Chondrocyte (in vitro differentiated cells): ENCODE data around the gene TEDC2. TPM values are rescaled to one million over a fixed set of nuclear protein-coding genes. Genes with fewer than 3 reads are reported as not detected.

Experiments
- DNase-seq: peaks from one replicate; pipeline ENCODE4 v3.0.0; 2021; ENCODE audit warnings: mixed read lengths, low spot score
- H3K27ac Mint-ChIP-seq: one replicate; pipeline ENCODE4 v1.8.0; 2021; ENCODE audit warnings: mild to moderate bottlenecking, moderate library complexity, mixed read lengths; ENCODE audit not compliant: unreplicated experiment
- H3K27me3 Mint-ChIP-seq: 2 replicates; pipeline ENCODE4 v1.8.0; 2021; ENCODE audit warnings: low read depth, mixed read lengths
- H3K36me3 Mint-ChIP-seq: 2 replicates; pipeline ENCODE4 v1.8.0; 2021; ENCODE audit warnings: low read depth, mixed read lengths
- H3K4me1 Mint-ChIP-seq: 2 replicates; pipeline ENCODE4 v1.8.0; 2021; ENCODE audit warnings: low read depth, mild to moderate bottlenecking, mixed read lengths
- H3K4me3 Mint-ChIP-seq: one replicate; pipeline ENCODE4 v1.8.0; 2021; ENCODE audit warnings: mild to moderate bottlenecking, moderate library complexity, mixed read lengths; ENCODE audit not compliant: unreplicated experiment
- H3K9me3 Mint-ChIP-seq: 2 replicates; pipeline ENCODE4 v1.8.0; 2021; ENCODE audit warnings: low read depth, mixed read lengths
- total RNA-seq: library from RNA; stranded (reverse); gene quantifications from 3 replicates; pipeline ENCODE4 v1.2.1, GENCODE V29; 2021
- TF ChIP-seq, protein P1 (sequence below): fragments of 200-600 bp; sonication (generic); IDR thresholded peaks from 2 replicates; pipeline ENCODE4 v1.5.0; 2021; ENCODE audit warnings: antibody characterized with exemption, mild to moderate bottlenecking, moderate library complexity

Gene TEDC2
- total RNA-seq, 1 donor from 2014 or later = 3.9 TPM

DNA sequence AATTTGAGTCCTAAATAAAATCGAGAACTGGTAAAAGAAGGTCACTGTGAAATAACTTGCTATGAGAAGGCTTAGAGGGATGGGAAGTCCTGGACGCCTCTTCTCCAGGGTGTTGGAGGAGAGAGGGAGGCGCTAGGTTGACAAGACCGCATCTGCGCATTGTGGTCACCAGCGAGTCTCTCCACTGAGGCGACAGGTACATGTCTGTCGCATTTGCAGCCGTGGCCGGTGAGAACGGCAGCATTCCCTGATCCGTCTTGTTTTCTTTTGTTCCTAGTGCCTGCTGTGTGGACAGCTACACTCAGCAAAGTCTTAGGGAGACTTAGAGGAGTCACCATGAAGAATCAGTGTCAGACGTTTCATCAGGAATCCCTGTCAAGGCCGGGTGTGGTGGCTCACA is 45.8 kb downstream of the TEDC2 start:
- H3K36me3 Mint-ChIP-seq = no peaks in the 10 kb centered on the region
- no peak for DNase-seq

GRCh38 chr16:2507052-2507659 is 47.2 kb downstream of the TEDC2 start:
- no peak for DNase-seq
- Mint-ChIP-seq H3K9me3 (no peaks in the 10 kb centered on the region), H3K4me1 (peaks cover 6% of the 10 kb centered on the region), H3K36me3 (no peaks in the 10 kb centered on the region), H3K27ac (no peak overlapping the region), H3K4me3 (no peak overlapping the region), H3K27me3 (no peaks in the 10 kb centered on the region)
- TF ChIP-seq, protein P1, sequence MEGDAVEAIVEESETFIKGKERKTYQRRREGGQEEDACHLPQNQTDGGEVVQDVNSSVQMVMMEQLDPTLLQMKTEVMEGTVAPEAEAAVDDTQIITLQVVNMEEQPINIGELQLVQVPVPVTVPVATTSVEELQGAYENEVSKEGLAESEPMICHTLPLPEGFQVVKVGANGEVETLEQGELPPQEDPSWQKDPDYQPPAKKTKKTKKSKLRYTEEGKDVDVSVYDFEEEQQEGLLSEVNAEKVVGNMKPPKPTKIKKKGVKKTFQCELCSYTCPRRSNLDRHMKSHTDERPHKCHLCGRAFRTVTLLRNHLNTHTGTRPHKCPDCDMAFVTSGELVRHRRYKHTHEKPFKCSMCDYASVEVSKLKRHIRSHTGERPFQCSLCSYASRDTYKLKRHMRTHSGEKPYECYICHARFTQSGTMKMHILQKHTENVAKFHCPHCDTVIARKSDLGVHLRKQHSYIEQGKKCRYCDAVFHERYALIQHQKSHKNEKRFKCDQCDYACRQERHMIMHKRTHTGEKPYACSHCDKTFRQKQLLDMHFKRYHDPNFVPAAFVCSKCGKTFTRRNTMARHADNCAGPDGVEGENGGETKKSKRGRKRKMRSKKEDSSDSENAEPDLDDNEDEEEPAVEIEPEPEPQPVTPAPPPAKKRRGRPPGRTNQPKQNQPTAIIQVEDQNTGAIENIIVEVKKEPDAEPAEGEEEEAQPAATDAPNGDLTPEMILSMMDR = no peak

More for the DNA sequence above, 45.8 kb downstream of the TEDC2 start:
- H3K27ac Mint-ChIP-seq = no peak overlapping the region
- no peaks in the 10 kb centered on the region for H3K9me3 Mint-ChIP-seq
- H3K4me3 Mint-ChIP-seq = no peak overlapping the region
- TF ChIP-seq, protein P1 = no peak
- H3K4me1 Mint-ChIP-seq = peaks cover 14% of the 10 kb centered on the region
- no peaks in the 10 kb centered on the region for H3K27me3 Mint-ChIP-seq

DNA sequence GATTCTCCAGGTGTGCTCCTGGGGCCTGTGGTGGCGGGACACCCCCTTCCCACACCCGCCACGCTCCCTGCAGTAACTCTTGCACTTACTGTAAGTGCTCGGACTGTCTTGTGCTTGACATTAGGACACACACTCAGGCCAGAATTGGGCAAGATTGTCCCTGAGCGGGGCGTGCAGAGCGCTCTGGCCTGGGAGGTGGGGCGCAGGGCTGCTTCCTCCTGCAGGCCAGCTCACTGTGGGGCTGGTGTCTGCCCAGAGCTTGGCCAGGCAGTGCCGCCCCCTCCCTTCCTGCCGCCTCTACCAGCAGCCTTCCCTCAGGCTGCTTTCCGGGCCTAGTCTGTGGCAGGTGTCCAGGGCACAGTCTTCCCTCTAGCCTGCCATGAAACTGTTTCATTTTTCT is 47.8 kb downstream of the TEDC2 start:
- TF ChIP-seq, protein P1 = no peak
- Mint-ChIP-seq H3K36me3 (no peaks in the 10 kb centered on the region), H3K27me3 (no peaks in the 10 kb centered on the region), H3K27ac (no peak overlapping the region), H3K9me3 (no peaks in the 10 kb centered on the region), H3K4me3 (no peak overlapping the region), H3K4me1 (peaks cover 4% of the 10 kb centered on the region)
- DNase-seq = no peak

GRCh38 chr16:2508722-2509400 is 49.0 kb downstream of the TEDC2 start:
- Mint-ChIP-seq H3K9me3 (no peaks in the 10 kb centered on the region), H3K27me3 (no peaks in the 10 kb centered on the region), H3K36me3 (no peaks in the 10 kb centered on the region), H3K4me3 (no peak overlapping the region), H3K27ac (no peak overlapping the region), H3K4me1 (peaks cover 7% of the 10 kb centered on the region)
- TF ChIP-seq, protein P1 = no peak
- DNase-seq = no peak

GRCh38 chr16:2511128-2511800 is 51.4 kb downstream of the TEDC2 start:
- DNase-seq = no peak
- H3K4me1 Mint-ChIP-seq = peaks cover 21% of the 10 kb centered on the region
- no peaks in the 10 kb centered on the region for H3K9me3 Mint-ChIP-seq
- no peaks in the 10 kb centered on the region for H3K36me3 Mint-ChIP-seq
- TF ChIP-seq, protein P1 = no peak
- no peak overlapping the region for H3K27ac Mint-ChIP-seq
- H3K27me3 Mint-ChIP-seq = no peaks in the 10 kb centered on the region
- no peak overlapping the region for H3K4me3 Mint-ChIP-seq
